GM18526 (cell line): Measurements from ENCODE around the gene ZYG11B.

Experiments used
- POLR2A ChIP-seq: IDR thresholded peaks from 3 replicates; pipeline ENCODE4 v1.6.1; 2011; ENCODE audit not compliant: insufficient read length; ENCODE audit errors: extremely low read depth

ZYG11B gene

DNA sequence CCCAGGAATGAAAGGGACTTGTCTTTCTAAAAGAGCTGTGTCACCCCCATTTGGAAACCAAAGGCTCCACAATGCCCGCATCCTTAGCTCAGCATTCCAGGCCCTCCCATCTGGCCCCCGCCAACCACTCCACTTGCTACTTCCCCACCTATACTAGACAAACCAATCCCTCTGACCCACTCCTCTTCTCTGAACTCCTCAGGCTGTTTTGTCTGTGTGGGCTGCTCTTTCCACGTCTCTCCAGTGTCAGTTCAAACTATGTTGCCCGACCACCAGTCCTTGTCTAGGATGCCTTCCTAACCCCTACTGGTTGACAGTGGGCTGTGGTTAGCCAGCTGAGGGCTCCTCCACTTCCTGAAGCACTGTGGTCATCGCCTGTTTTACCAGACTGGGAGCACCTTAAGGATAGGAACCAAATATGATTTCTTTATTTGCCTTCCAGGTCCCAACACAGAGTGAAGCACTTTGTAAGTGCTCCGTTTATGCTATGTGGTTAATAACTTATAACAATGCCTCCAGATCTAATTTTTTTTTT is 20.1 kb upstream of the ZYG11B start:
- no peak for TF ChIP-seq POLR2A

DNA sequence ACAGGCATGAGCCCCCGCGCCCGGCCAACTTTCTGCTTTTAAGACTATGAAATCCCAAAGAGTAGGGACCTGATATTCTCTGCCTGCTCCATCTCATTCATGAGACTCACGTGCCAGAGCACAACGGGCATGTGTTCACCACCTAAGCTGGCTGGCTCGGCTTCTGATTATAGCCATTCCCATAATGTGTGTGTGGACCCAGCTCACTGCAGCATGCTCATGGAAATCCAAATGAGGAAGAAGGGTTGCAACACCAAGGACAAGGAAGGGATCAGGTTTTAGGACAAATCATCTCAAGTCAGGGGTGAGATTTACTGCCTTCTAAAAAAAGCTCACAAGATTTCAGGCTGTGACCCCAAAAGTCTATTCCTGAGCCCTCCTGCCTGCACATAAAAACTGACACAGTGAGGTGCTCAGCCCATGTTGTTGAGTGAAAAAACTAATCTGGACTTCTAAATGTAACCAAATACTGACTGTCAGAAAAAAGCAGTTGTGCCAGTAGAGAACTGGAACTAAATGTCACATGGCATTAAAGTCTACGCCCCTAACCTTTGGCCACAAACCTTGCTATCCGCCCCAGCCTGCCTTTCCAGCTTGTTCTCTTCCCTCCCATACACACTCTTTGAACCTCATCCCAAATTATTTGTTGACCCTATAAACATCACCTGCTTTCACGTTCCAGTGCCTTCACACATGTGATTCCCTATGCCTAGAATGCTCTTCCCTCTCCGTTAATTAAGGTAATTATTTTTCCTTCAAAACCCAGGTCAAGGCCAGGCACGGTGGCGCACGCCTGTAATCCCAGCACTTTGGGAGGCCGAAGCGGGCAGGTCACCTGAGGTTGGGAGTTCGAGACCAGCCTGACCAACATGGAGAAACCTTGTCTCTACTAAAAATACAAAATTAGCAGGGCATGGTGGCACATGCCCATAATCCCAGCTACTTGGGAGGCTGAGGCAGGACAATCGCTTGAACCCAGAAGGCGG is 19.0 kb upstream of the ZYG11B start:
- no peak for TF ChIP-seq POLR2A

DNA sequence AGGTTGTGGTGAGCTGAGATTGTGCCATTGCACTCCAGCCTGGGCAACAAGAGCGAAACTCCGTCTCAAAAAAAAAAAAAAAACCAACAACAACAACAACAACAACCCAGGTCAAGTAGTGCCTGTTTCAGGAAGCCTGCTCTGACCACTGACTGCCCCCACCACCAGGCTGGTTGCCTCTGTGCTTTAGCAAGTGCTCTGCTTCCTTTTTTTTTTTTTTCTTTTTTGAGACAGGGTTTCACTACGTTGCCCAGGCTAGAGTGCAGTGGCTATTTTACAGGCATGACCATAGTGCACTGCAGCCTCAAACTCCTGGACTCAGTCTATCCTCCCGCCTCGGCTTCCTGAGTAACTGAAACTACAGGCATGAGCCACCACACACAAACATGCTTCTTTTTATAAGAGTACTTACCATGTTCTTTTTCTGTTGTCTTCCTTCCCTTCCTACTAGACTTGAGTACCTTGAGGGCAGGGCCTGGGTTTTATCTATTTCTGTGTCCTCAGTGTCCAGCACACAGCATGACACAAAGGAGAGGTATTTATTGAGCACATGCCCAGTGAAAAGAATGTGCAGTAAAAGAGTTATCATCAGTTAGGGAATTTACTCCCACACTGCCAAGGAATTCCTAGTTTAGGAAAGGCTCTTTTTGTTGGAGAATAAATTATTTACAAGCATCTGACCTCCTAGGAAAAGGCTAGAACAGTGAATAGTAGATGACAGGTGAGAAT is 18.2 kb upstream of the ZYG11B start:
- no peak for TF ChIP-seq POLR2A

DNA sequence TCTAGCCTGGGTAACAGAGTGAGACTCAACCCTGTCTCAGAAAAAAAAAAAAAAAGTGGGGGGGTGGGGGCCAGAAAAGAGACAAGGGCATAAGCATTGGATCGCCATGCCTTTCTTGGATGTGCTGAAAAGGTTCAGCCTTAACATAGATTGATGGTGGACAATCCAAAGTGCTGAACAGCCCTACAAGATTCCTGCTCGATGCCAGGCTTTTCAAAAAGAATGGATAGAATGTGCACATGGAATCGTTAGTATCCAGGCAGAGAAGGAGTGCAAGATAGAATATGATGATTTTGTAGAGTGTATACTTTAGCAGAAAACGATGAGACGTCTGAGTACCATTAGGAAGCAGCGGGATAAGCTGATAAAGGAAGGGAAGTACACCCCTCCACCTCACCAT is 17.2 kb upstream of the ZYG11B start:
- TF ChIP-seq POLR2A: no peak

DNA sequence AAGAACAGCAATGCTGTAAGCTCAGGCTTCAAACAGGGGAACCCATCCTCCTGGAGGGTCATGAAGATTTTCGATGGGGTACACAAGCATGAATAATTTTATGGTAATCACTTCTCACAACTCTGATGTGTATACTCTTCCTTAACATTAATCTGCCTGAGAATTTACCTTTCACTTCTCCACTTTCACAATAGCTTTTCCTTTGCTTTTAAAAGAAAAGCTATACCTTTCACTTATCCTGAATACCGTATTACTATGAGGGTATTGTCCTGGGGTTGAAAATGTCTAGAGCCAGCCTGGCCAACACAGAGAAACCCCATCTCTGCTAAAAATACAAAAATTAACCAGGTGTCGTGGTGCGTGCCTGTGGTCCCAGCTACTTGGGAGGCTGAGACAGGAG is 12.7 kb upstream of the ZYG11B start:
- no peak for TF ChIP-seq POLR2A

DNA sequence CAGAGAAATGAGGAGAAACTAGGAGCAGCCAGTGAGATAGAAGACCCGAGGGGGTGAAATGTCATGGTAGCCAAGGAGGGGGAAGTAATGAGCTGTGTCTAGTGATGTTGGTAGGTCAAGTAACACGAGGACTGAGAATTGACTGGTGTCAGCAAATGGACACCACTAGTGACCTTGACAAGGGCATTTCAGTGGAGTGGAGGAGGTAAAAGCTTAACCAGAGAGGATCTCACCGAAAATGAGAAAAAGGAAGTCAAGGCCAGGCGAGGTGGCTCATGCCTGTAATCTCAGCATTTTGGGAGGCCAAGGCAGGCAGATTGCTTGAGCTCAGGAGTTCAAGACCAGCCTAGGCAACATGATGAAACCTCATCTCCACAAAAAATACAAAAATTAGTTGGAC is 3.0 kb upstream of the ZYG11B start:
- no peak for TF ChIP-seq POLR2A

DNA sequence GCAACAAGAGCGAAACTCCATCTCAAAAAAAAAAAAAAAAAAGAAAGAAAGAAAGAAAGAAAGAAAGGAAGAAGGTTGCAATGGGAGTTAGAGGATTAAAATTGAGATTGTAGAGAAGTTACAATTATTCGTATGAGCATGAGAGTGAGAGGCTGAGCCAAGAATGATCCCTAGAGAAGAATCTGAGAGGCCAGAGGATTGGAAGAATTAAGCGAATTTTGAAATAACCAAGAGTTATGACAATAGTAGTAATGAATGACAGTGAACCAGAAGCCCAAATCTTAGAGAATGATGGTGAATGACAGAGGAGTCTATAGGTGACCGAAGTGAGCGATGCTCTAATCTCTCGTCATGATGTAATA is 369 bp upstream of the ZYG11B start:
- TF ChIP-seq POLR2A: no peak

DNA sequence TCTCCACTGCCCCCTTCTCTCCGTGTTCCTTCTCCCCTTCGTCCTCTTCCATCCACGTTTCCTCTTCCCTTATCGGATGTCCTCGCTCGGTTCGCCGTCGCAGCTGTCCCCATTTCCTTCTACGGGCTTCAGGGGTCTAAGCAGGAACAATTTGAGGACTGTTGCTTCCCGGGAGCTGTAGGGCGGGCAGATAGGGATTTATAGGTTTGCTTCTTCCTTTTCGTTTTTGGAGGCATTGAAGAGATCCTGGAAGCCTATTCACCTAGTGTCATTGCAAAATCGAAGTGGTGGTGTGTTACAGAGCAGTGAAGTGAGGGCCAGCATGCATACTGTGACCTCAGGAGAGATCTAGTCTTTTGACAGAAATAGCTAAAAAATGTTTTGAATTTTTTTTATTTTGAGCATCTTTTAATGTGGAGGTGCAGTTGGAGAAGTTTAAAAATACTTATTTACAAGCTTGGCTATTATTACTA is 897 bp downstream of the ZYG11B start:
- no peak for TF ChIP-seq POLR2A

DNA sequence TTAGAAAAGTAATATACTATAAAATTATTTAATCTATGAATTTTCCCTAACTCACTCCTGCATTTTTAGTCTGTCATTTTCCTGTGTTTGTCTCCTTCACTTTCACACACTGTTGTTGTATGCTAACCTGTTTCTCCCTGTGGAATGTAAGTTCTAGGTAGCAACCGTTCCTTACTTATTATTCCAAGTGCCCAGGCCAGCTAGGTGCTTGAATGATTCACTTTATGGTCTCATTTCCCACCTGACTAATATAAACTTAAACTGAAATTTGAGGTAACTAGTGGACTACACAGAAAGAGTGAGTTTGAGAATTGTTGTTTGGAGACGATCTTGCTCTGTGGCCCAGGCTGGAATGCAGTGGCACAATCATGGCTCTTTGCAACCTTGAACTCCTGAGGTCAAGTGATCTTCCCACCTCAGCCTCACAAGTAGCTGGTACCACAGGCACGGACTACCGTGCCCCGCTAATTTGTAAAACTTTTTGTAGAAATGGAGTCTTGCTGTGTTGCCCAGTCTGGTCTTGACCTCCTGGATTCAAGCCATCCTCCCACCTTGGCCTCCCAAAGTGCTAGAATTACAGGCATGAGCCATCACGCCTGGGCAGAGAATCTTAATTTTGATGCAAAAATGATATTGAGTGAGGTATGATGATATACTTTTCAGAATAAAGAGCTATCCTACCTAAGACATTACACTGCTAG is 1.9 kb downstream of the ZYG11B start:
- no peak for TF ChIP-seq POLR2A

DNA sequence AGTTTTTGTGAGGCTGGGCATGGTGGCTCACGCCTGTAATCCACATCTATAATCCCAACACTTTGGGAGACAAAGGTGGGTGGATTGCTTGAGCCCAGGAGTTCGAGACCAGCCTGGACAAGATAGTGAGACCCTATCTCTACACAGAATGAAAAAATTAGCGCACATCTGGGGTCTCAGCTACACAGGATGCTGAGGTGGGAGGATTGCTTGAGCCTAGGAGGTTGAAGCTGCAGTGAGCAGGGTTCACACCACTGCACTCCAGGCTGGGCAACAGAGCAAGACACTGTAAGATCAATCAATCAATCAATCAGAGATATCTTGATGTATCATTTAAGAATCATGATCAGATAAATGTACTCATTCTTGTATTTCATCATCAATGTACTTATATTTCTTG is 7.1 kb downstream of the ZYG11B start:
- no peak for TF ChIP-seq POLR2A

DNA sequence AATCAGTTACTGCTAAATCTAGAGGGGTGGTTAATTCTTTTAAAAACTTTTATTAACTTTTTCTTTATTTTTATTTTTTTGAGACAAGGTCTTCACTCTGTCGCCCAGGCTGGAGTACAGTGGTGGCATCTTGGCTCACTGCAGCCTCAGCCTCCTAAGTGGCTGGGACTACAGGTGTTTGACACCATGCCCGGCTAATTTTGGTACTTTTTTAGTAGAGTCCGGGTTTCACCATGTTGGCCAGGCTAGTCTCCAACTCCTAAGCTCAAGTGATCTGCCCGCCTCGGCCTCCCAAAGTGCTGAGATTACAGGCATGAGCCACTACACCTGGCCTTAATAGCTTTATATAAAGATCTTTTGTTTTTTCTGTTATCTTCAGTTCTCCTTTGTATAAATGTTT is 11.9 kb downstream of the ZYG11B start:
- TF ChIP-seq POLR2A: no peak

DNA sequence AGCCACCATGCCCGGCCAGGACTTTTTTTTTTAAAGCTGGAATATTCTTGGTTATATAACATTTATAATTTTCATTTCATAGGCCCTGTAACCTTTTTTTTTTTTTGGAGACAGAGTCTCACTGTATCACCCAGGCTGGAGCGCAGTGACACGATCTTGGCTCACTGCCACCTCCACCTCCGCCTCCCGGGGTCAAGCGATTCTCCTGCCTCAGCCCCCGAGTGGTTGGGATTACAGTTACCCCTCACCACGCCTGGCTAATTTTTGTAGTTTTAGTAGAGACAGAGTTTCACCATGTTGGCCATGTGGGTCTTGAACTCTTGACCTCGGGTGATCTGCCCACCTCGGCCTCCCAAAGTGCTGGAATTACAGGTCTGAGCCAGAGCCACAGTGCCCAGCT is 12.6 kb downstream of the ZYG11B start:
- TF ChIP-seq POLR2A: no peak

DNA sequence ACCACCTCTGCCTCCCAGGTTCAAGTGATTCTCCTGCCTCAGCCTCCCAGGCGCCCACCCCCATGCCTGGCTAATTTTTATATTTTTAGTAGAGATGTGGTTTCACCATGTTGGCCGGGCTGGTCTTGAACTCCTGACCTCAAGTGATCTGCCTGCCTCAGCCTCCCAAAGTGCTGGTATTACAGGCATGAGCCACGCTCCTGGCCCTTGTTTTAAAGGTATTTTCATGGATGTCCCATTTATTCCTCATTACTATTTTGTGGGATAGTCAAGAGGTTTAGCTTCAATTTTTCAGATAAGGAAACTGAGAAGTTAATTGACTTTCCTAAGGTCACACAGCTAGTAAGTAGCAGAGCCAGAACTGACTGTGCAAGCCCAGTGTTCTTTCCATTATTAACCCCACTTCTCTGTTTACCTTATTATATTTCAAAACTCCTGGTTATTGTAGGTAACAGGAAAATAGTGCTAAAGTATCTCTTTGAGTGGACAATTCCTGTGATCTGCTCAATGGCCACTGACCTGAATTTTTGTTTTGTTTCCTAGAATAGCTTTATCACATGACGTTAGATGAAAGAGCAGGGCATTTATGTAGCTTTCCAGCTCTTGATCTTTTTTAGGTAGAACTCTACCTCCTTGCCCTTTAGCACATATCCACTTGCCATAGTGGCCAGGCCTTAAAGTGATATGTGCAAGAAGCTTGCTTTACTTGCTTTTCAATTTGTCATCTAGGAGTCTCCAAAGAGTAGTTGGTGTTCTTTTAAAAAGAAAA is 13.6 kb downstream of the ZYG11B start:
- TF ChIP-seq POLR2A: no peak

DNA sequence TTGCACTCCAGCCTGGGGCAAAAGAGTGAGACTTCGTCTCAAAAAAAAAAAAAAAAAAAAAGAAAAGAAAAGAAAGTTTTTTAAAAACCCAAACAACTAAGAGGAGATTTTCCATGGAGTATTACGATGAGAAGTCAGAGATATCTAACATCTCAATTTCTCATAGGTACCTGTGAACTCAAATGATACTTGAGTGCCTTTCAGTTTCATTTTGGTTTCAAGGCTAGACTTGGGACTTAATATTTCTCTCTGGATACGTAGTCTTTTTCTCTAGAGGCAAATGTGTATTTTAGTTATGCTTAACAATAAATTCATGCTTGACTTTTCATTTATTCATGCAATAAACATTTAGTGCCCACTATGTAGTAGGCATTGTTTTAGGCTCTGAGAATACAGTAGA is 15.0 kb downstream of the ZYG11B start:
- TF ChIP-seq POLR2A: no peak

DNA sequence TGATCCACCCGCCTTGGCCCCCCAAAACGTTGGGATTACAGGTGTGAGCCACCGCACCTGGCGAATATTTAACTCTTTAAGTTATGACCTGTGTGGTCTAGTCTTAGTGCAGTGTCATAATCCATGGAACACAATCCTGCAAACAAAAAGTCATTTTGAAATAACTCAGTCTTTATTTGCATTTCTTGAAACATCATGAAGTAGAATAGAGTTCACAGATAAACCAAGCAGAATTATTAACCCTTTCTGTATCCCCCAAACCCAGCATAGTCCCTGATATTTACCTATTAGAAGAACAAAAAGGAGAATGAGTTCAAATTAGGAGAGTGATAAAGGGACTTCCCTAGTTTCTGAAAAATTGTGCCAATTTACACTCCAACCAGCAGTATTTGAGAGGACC is 19.9 kb downstream of the ZYG11B start:
- TF ChIP-seq POLR2A: no peak
